DMS153 treated with DMSO at 0.1 percent for 48 hours (cell line): ENCODE data around the gene MYH7.
"Not testable (repeated sequence)": the region's sequence is repeated elsewhere in the genome, so short reads cannot be mapped to it uniquely, and the experiment has no call there.

Source experiments
- DNase-seq: peaks from one replicate; lab custom pipeline; 2025; ENCODE audit not compliant: unreplicated experiment; lab: John Stamatoyannopoulos, UW

The MYH7 gene

GRCh38 chr14:23435543-23436326 lies at the start of gene MYH7:
Gene MYH7 (minus strand): TSS chr14:23435660. CDS start chr14:23433732, 1,928 bp downstream.
- DNase-seq: no peak

DNA sequence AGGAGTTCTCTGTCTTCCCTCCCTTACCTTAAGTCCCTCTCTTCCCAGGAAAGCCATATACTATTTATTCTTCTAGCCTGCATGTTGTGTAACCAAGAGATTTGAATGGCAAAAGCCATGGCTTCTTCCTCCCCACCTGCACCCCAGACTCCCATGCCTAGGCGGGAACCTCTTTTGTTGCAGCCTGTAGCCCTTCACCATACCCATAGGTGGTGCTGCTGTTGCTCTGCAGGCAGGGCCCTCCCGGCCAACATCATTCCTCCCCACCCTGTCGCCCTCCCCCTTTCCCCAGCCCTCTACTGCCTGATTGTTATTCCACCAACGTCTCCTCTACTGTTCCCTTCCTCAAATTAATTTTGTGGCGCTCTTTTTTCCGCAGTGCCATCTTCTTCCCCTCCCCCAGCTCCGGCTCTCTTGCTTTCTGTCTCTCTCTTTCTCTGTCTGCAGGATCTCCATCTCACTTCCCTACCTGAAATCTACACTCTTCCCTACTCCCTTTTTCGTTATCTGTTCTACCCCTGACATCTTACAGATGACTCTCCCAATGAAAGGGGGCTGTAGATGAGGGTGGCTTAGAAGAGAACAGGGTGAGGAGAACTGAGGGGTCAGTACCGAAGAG lies 47.9 kb upstream of the MYH7 start:
- DNase-seq: peak; percentile 73

DNA sequence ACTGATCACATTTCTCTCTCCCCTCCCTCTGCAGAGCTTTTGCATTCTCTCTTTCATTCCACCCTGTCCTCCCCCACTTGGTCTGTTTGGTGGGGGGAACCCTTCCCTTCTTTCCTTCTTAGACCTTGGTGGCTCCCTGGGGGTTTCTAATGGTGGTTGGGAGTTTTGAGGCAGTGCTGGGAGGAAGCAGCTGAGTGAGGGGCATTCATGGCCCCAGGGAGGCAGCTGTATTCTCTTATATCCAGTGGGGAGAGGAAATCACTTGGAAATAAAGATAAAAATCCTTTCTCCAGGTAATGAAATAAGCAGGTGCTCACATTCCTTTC lies 47.3 kb upstream of the MYH7 start:
- DNase-seq: no peak

DNA sequence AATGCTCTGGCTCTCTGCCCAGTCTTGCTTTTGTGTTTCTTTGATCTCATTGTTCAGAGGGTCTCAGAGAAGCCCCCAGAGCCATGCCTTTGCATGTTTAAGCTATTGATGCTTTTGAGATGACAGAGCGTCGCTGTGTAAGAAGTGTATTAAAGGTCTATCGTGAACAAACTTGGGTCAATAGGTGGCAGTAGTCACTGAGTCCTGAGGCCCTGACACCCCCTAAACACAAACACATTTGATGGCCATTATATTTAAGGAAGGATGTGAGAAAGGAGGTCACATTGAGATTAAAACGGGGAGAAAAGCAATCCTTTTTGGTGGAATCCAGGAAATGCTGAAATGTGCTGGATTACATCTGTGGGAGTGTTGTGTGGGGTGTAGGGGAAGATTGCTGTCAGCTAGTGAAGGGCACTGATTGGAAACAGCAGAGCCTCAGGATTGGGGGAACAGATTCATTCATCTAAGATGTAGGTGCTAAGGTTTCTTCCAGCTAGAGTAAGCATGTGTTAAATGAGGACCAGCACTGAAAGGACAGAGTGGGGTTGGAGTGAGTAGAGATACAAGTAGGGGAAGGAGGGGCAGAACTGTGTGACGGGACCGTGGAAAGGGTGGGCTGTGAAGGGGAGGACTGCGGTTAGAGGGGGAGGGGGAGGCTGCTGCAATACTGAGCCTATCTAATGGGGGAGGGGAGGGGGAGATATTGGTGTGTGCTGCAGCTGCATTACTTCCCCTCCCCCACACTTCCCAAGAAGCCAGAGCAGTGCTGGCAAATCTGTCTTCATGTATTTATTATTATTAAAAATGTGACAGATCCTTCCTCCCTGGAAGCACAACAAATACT lies 46.7 kb upstream of the MYH7 start:
- no peak for DNase-seq

DNA sequence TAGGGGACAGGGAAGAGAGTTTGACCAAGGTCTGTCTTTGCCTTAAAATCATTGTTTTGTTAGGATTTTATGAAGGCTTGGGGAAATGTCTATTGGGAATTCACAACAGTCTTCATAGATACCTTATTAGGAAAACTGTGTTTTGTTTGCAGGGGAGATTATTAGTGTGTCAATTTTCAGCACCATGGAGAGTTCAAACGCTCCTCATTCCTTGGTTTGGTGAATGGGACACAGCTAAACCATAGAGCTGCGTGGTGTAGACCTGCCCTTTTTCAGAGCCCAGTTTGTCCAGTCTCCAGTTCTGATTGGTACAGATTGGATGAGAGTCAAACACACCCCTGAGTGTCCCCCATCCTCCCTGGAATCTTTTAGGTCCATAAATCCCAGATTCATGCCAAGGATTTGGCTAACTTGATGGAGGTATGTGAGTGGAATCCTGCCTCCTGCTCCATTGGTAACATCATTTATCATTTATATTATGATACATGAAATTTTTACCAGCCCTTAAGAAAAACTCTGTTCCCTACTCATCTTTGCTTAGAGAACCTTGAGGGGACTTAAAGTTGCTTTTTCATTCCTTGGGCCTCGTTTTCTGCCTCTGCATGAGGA lies 46.0 kb upstream of the MYH7 start:
- DNase-seq: no peak

DNA sequence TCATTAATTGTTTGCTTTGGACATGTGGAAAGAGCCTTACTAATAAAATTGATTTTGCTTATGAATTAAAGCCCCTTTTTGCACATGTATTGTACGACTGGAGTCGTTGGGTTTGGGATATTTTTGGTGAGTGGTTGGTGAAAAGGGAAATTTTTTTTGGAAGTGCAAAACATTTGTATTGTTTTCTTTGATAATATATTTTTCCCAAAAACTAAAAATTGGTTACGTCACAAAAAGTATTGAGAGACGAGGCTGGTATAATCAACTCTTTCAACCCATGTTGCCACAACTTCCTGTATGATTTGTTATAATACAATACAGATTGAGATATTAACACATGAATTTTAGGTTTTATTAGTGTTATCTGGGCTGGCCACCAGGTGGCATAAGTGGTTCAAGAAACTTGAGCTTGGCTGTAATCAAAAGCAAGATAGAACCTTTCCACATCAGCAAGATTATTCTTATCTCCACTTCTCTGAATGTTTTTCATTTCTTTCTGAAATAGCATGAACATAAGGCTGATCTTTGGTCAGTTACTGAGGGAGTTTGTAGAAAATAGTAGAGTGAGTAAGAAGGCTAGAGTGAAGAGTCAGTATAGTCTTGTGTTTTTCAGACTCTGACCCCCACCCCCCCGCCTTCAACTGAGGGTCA lies 42.8 kb upstream of the MYH7 start:
- peak; percentile 43 for DNase-seq

- DNase-seq: no peak
These were observed 35.5 kb upstream of the MYH7 start for GRCh38 chr14:23470947-23471346.

DNA sequence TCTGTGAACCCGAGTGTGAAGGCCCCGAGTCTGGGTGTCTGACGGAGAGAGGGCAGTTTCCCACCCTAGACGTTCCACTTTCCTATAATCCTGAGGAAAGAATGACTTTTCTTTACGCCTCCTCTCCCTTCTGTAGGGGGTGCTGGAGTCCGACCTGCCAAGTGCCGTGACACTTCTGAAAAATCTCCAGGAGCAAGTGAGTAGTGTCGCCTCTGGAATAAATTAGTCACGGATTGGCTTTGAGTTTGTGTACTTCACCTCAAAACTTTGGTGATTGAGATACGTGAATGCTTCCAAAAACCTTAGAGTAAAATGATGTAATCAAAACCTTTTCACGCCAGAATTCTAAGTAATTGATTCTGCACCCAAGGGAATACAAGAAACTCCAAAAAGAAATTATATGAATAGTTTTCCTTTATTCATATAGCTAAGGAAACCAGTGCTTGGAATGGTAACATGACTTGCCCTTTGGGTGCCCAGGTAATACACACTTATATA lies 34.5 kb upstream of the MYH7 start:
- no peak for DNase-seq

GRCh38 chr14:23469127-23469905 lies 33.9 kb upstream of the MYH7 start, which contains the start of gene NGDN:
Gene NGDN (plus strand): TSS chr14:23469703. CDS start chr14:23469716, 13 bp downstream.
- DNase-seq: peak; percentile 100

GRCh38 chr14:23468704-23469126 lies 33.3 kb upstream of the MYH7 start:
- no peak for DNase-seq

DNA sequence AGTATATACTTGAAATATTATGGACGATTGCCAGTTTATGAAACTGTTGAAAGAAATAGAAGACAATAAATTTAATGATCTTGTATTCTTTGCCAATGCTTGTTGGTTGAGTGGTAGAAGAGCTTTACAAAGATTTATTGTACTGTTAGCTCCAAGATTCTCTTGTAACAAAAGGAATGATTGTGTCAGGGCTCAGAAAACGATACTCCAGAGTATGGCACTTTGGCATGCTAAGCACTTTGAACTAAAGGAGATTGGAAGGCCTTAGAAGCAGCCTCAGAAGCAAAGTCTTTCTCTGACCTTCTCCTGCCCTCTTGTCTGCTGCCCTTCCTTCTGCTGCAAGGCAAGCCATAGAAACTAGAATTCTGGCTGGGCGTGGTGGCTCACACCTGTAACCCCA lies 29.8 kb upstream of the MYH7 start:
- DNase-seq: no peak

GRCh38 chr14:23464700-23465099 lies 29.2 kb upstream of the MYH7 start:
- no peak for DNase-seq

DNA sequence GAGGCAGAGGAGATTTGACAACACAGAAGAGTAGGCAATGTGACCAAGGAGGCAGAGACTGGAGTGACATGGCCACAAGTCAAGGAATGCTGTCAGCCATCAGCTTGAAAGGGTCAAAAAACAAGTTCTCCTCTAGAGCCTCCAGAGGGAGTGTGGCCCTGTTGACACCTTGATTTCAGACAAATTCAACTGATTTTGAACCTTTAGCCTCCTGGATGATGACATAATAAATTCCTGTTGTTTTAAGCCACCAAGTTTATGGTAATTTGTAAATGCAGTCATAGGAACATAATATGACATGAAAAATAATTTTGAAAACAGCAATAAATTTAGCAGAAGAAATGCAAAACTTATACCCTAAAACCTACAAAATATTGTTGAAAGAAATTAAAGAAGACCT lies 25.5 kb upstream of the MYH7 start:
- DNase-seq: no peak

GRCh38 chr14:23457587-23458445 lies 22.4 kb upstream of the MYH7 start:
- DNase-seq: no peak

DNA sequence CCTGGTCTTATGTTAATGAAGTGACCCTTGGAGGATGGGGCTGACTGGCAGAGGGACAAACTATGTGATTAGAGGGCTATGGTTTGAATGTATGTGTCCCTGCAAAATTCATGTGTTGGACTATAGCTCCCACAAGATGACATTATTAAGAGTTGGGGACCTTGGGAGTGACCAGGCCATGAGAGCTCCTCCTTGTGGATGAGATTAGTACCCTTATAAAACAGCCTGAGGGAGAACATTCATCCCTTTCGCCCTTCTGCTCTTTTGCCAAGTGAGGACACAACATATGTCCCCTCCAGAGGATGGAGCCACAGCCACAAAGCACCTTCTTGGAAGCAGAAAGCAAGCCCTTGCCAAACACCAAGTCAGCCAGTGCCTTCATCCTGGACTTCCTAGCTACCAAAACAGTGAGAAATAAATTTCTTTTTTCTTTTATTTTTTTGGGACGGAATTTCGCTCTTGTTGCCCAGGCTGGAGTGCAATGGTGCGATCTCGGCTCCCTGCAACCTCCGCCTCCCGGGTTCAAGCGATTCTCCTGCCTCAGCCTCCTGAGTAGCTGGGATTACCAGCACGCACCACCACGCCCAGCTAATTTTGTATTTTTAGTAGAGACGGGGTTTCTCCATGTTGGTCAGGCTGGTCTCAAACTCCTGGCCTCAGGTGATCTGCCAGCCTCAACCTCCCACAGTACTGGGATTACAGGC lies 21.6 kb upstream of the MYH7 start:
- not testable (repeated sequence) for DNase-seq

DNA sequence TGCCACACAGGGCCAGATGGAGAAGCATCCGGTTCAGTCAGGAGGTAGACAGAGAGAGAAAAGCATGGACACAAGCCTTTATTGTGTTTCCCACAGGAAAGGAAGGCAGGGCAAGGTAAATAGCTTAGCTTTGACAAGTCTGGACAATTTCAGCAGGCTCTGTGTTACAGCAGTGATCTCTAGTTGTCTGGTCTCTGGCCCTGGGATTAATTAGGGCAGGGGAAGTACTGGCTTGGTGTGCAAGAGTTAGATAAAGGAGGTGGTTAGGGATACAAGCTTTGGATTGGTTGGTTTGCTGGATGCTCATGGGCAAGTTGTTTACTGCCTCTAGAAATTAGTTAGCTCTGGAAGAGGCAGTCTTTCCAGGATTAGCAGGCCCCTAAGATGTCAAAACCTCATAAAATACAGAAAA lies 19.0 kb upstream of the MYH7 start:
- DNase-seq: peak; percentile 14

GRCh38 chr14:23452237-23452636 lies 16.8 kb upstream of the MYH7 start:
- DNase-seq: no peak

- DNase-seq: no peak
These were observed 14.9 kb upstream of the MYH7 start for GRCh38 chr14:23450379-23450778.
